Caco-2 (cell line): Measurements from ENCODE around the gene CADM4. TPM values are rescaled to one million over a fixed set of nuclear protein-coding genes. Genes with fewer than 3 reads are reported as not detected.

Source experiments
- BruUV-seq: library from RNA; stranded (reverse); fragments of 400-500 nt; replicated peaks from 2 replicates; lab custom pipeline; 2021; lab: Mats Ljungman, UMichigan
- CTCF ChIA-PET: fragments of 300-600 bp; sonication (Branson Sonifier 250); formaldehyde crosslinking; loops from one replicate; lab custom pipeline; 2022; ENCODE audit warnings: antibody characterized with exemption; lab: Charles Lee
- POLR2A ChIA-PET: fragments of 300-600 bp; sonication (Branson Sonifier 250); formaldehyde crosslinking; loops from one replicate; lab custom pipeline; 2022; ENCODE audit warnings: antibody characterized with exemption; lab: Charles Lee
- DNase-seq, 2 experiments: peaks; one replicate each; pipeline versions ENCODE4 v3.0.0 to v3.0.0-alpha.2; 2020 to 2022
- H3K27me3 ChIP-seq: replicated peaks from 2 replicates; pipeline ENCODE4 v1.6.0; 2011; ENCODE audit warnings: low read length; ENCODE audit not compliant: control insufficient read depth, insufficient read depth
- H3K36me3 ChIP-seq: 2 replicates; pipeline ENCODE4 v1.5.1; 2011; ENCODE audit warnings: low read length; ENCODE audit not compliant: control insufficient read depth, insufficient read depth
- H3K4me1 ChIP-seq: fragments of 250-450 bp; sonication (Bioruptor Pico); 2 replicates; pipeline ENCODE4 v1.5.1; 2020; ENCODE audit warnings: mild to moderate bottlenecking
- H3K4me3 ChIP-seq: 2 replicates; pipeline ENCODE4 v1.5.1; 2011; ENCODE audit warnings: low read depth, mild to moderate bottlenecking, control low read depth, low read length
- H3K9me3 ChIP-seq: fragments of 250-450 bp; sonication (Bioruptor Pico); 2 replicates; pipeline ENCODE4 v1.5.1; 2020; ENCODE audit warnings: mild to moderate bottlenecking, moderate library complexity
- H3K27ac Mint-ChIP-seq: one replicate; pipeline ENCODE4 v1.8.0; 2022; ENCODE audit warnings: mixed read lengths; ENCODE audit not compliant: unreplicated experiment
- H3K27me3 Mint-ChIP-seq: one replicate; pipeline ENCODE4 v1.8.0; 2022; ENCODE audit warnings: mixed read lengths; ENCODE audit not compliant: insufficient read depth, unreplicated experiment
- H3K36me3 Mint-ChIP-seq: one replicate; pipeline ENCODE4 v1.8.0; 2022; ENCODE audit warnings: mild to moderate bottlenecking, mixed read lengths; ENCODE audit not compliant: insufficient read depth, unreplicated experiment
- H3K4me1 Mint-ChIP-seq: one replicate; pipeline ENCODE4 v1.8.0; 2022; ENCODE audit warnings: low read depth, mixed read lengths; ENCODE audit not compliant: unreplicated experiment
- H3K4me3 Mint-ChIP-seq: one replicate; pipeline ENCODE4 v1.8.0; 2022; ENCODE audit warnings: mild to moderate bottlenecking, moderate library complexity, mixed read lengths; ENCODE audit not compliant: unreplicated experiment
- H3K9me3 Mint-ChIP-seq: one replicate; pipeline ENCODE4 v1.8.0; 2022; ENCODE audit warnings: mixed read lengths; ENCODE audit not compliant: unreplicated experiment
- CTCF ChIP-seq, 2 experiments: fragments of 200-600 bp in 1 of 2; IDR thresholded peaks; 1 replicate in 1 of 2; 2 replicates in 1 of 2; pipeline versions ENCODE4 v1.5.1 to v1.8.0; 2011 to 2022; ENCODE audit warnings: antibody characterized with exemption in 1 of 2, control low read depth in 1 of 2, inconsistent platforms in 1 of 2, low read depth in 1 of 2, low read length in 1 of 2, mild to moderate bottlenecking in 1 of 2, moderate library complexity in 1 of 2; ENCODE audit not compliant: insufficient read depth in 1 of 2, severe bottlenecking in 1 of 2, unreplicated experiment in 1 of 2
- intact Hi-C: fragments of 100-400 bp; cut with micrococcal nuclease; formaldehyde crosslinking; loops from one replicate; pipeline ENCODE4 v1.10.0; 2022; ENCODE audit not compliant: unreplicated experiment
- total RNA-seq: library from RNA; stranded (reverse); gene quantifications from 2 replicates; pipeline ENCODE4 v1.2.3, GENCODE V29; 2022

CADM4 gene
- total RNA-seq, 1 experiment from 2014 or later: 13.2 TPM

GRCh38 chr19:43642531-43642930 is 2.9 kb upstream of the CADM4 start:
- intact Hi-C loops: no loop called here
- POLR2A ChIA-PET: no interaction called here
- no TSS peak for BruUV-seq
- Histone ChIP-seq H3K4me3 (no peak overlapping the region), H3K9me3 (no peaks in the 10 kb centered on the region), H3K36me3 (no peaks in the 10 kb centered on the region), H3K27me3 (no peaks in the 10 kb centered on the region), H3K4me1 (0 out of 2 replicates have a peak, but pooled peaks cover 6% of the 10 kb centered on the region)
- H3K27ac Mint-ChIP-seq: no peak overlapping the region
- no peak for DNase-seq
- CTCF ChIA-PET: no interaction called here
- H3K4me1 Mint-ChIP-seq: peaks cover 9% of the 10 kb centered on the region
- H3K36me3 Mint-ChIP-seq: peaks cover 6% of the 10 kb centered on the region
- peaks cover 18% of the 10 kb centered on the region for H3K27me3 Mint-ChIP-seq
- H3K4me3 Mint-ChIP-seq: no peak overlapping the region
- TF ChIP-seq CTCF (IDR thresholded peaks at IDR 0.05; ENCODE audit: insufficient read depth in 1 of 2, low read depth in 1 of 2, low read length in 1 of 2, severe bottlenecking in 1 of 2, unreplicated experiment in 1 of 2): no peak
- peaks cover 7% of the 10 kb centered on the region for H3K9me3 Mint-ChIP-seq

DNA sequence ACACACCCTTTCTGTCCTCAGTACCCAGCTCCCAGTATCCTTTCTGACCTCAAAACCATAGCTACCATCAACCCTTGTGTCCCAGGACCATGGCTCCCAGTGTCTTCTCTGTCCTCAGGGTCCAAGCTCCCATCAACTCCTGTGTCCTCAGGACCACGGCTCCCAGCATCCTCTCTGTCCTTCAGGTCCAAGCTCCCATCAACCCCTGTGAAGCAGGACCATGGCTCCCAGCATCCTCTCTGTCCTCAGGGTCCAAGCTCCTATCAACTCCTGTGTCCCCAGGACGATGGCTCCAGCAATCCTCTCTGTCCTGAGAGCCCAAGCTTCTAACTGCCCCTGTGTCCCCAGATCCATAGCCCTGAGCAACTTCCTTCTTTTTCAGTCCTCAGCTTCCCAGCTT is 1.7 kb upstream of the CADM4 start:
- CTCF ChIA-PET: interaction anchor here (0.5 to 0.7 kb wide), 2 partner anchors 91 to 159 kb away, joined by 3 read pairs; no protein-coding TSS in a partner anchor
- intact Hi-C loops: no loop called here
- peak overlapping the region; percentile 63 for H3K4me3 Mint-ChIP-seq
- H3K36me3 Mint-ChIP-seq: peaks cover 6% of the 10 kb centered on the region
- DNase-seq: peak in 1 of 2 experiments; percentile 46
- Histone ChIP-seq H3K4me3 (no peak overlapping the region), H3K36me3 (no peaks in the 10 kb centered on the region), H3K27me3 (no peaks in the 10 kb centered on the region), H3K4me1 (0 out of 2 replicates have a peak, but pooled peaks cover 6% of the 10 kb centered on the region), H3K9me3 (no peaks in the 10 kb centered on the region)
- no peak for TF ChIP-seq CTCF (IDR thresholded peaks at IDR 0.05; ENCODE audit: insufficient read depth in 1 of 2, low read depth in 1 of 2, low read length in 1 of 2, severe bottlenecking in 1 of 2, unreplicated experiment in 1 of 2)
- H3K27me3 Mint-ChIP-seq: peaks cover 18% of the 10 kb centered on the region
- peaks cover 9% of the 10 kb centered on the region for H3K4me1 Mint-ChIP-seq
- H3K9me3 Mint-ChIP-seq: peaks cover 7% of the 10 kb centered on the region
- H3K27ac Mint-ChIP-seq: no peak overlapping the region
- POLR2A ChIA-PET: interaction anchor here (0.9 kb wide), 1 partner anchor 45 kb away, joined by 4 read pairs; the partner anchor contains the start of genes IRGQ and ZNF576
- BruUV-seq: no TSS peak

DNA sequence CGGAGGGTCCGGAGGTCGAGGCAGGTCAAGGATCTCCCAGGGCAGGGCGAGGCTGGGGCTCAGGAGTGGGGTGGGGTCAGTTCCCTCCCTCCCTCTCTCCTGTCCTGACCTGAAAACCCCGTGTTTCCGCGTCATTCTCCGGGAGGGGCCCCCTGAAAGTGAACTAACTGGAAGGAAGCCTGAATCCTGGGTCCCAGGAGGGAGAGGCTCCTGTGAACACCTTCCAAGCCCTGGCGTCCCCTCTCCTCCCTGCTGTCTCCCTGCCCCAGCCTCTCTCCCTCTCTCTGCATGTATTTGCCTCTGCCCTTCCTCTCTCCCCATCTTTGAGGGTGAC is 741 bp upstream of the CADM4 start:
- BruUV-seq: no TSS peak
- Mint-ChIP-seq H3K4me3 (peak overlapping the region; percentile 63), H3K9me3 (peaks cover 7% of the 10 kb centered on the region), H3K36me3 (peaks cover 6% of the 10 kb centered on the region), H3K27ac (no peak overlapping the region), H3K27me3 (peaks cover 18% of the 10 kb centered on the region), H3K4me1 (peaks cover 12% of the 10 kb centered on the region)
- ChIA-PET POLR2A (no interaction called here), CTCF (no interaction called here)
- H3K9me3 ChIP-seq: no peaks in the 10 kb centered on the region
- DNase-seq: no peak
- no peaks in the 10 kb centered on the region for H3K36me3 ChIP-seq
- peak overlapping the region; percentile 78 for H3K4me3 ChIP-seq
- H3K4me1 ChIP-seq: peaks cover 11% of the 10 kb centered on the region; the same call in 1 of the 2 replicates
- TF ChIP-seq CTCF (IDR thresholded peaks at IDR 0.05; ENCODE audit: insufficient read depth in 1 of 2, low read depth in 1 of 2, low read length in 1 of 2, severe bottlenecking in 1 of 2, unreplicated experiment in 1 of 2): no peak
- no peaks in the 10 kb centered on the region; the same call in 1 of the 2 replicates for H3K27me3 ChIP-seq
- intact Hi-C loops: no loop called here
